ENCODE results near the gene QRICH2. TPM values are rescaled to one million over a fixed set of nuclear protein-coding genes. Genes with fewer than 3 reads are reported as not detected.
"Not testable (repeated sequence)": the region's sequence is repeated elsewhere in the genome, so short reads cannot be mapped to it uniquely, and the experiment has no call there.

Gene QRICH2
- total RNA-seq, 3 donors from 2014 or later: 1.6 to 4.7 (median 3.2) TPM

DNA sequence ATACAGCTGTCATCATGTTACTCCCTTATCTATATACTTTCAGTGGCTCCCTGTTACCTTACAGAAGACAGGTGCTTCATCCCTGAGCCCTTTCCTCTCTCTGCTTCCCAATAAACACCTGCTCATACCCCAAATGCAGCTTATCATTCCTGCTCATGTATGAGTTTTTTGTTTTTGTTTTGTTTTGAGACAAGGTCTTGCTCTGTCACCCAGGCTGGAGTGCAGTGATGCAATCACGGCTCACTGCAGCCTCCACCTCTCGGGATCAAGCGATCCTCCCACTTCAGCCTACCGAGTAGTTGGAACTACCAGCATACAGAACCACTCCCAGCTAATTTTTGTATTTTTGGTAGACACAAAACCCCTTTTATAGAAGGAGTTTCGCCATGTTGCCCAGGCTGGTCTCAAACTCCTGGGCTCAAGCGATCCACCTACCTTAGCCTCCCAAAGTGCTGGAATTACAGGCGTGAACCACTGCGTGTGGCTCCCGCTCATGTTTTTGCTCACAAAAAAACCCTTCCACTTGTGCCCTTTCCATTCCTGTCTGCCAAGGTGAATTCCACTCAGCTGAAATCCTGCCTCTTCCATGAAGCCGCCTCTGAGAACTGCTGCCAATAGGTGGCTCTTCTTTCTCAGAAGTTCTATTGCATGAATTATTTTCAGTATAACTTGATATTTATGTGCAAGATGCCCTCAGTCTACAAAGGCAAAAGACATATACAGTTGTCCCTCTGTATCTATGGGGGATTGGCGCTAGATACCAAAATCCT lies 59.9 kb downstream of the QRICH2 start:
- Histone ChIP-seq H3K36me3 (ENCODE audit: low read depth) (no peaks in the 10 kb centered on the region), H3K9me3 (no peaks in the 10 kb centered on the region), H3K4me1 (ENCODE audit: low read depth) (peaks cover 16% of the 10 kb centered on the region), H3K4me3 (no peak overlapping the region)
- intact Hi-C loops (cut with DNase I, micrococcal nuclease): no loop called here
- TF ChIP-seq, protein P1, sequence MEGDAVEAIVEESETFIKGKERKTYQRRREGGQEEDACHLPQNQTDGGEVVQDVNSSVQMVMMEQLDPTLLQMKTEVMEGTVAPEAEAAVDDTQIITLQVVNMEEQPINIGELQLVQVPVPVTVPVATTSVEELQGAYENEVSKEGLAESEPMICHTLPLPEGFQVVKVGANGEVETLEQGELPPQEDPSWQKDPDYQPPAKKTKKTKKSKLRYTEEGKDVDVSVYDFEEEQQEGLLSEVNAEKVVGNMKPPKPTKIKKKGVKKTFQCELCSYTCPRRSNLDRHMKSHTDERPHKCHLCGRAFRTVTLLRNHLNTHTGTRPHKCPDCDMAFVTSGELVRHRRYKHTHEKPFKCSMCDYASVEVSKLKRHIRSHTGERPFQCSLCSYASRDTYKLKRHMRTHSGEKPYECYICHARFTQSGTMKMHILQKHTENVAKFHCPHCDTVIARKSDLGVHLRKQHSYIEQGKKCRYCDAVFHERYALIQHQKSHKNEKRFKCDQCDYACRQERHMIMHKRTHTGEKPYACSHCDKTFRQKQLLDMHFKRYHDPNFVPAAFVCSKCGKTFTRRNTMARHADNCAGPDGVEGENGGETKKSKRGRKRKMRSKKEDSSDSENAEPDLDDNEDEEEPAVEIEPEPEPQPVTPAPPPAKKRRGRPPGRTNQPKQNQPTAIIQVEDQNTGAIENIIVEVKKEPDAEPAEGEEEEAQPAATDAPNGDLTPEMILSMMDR (IDR thresholded peaks at IDR 0.05): no peak
- ATAC-seq (no peak), DNase-seq (no peak)

DNA sequence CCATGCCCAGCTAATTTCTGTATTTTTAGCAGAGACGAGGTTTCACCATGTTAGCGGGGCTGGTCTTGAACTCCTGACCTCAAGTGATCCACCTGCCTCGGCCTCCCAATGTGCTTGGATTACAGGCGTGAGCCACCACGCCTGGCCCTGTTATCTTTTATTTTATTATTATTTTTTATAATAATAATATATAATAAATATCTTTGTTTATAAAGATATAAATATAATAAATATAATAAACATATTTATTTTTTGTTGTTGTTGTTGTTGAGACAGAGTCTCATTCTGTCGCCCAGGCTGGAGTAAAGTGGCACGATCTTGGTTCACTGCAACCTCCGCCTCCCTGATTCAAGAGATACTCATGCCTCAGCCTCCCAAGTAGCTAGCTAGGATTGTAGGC lies 60.8 kb downstream of the QRICH2 start:
- H3K4me1 ChIP-seq (ENCODE audit: low read depth): peaks cover 10% of the 10 kb centered on the region
- no peaks in the 10 kb centered on the region for H3K36me3 ChIP-seq (ENCODE audit: low read depth)
- DNase-seq (no peak), ATAC-seq (no peak)
- no peaks in the 10 kb centered on the region for H3K9me3 ChIP-seq
- TF ChIP-seq, protein P1 (IDR thresholded peaks at IDR 0.05): no peak
- intact Hi-C loops (cut with DNase I, micrococcal nuclease): no loop called here
- H3K4me3 ChIP-seq: no peak overlapping the region

DNA sequence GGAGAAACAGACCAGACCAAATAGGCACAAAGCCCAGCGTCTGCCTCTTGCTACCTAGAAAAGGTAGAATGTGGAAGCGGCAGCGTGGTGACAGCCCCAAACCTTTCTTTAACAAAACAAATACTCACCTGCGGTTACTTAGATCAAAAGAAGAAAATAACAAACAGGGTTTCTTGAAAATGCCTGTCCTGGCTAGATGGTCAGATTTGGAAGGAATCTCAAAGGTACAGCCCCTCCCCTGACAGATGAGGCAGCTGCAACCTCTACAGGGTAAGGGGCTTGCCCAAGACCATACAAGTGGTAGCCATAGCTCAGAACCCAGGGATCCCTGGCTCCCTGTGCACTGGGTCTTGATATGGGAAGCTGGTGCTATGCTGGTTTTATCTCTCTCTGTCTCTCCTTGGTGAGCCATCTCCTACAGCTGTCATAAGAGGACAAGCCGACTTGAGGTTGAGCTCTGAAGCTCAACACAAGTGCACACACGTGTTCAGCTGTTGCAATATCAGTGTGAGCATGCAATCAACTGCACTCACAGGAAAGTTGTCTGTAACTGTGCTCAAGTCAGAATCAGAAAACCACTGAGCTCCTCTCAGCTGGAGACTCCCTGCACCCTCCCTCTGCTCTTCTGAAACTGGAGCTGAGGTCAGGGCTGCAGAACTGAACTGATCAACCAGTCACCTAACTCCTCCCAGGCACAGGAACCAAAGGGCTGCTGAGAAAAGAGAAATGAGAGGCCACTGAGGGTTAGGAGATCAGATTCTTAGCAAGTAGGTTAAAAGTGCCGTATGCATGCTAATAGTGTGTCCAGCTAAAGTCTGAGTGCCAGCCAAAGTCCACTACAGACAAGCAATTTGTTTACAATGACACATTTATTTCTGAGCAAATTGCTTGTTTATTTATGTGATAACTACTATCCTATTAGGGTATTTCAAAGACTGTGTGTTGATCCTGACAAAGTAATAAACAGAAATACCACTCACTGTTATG lies 61.7 kb downstream of the QRICH2 start:
- Histone ChIP-seq H3K4me3 (no peak overlapping the region), H3K4me1 (ENCODE audit: low read depth) (peaks cover 12% of the 10 kb centered on the region), H3K9me3 (no peaks in the 10 kb centered on the region), H3K36me3 (ENCODE audit: low read depth) (no peaks in the 10 kb centered on the region)
- TF ChIP-seq, protein P1 (IDR thresholded peaks at IDR 0.05): no peak
- intact Hi-C loops (cut with DNase I, micrococcal nuclease): no loop called here
- peak; percentile 82 for ATAC-seq
- DNase-seq: peak in 1 of 3 donors; percentile 57

DNA sequence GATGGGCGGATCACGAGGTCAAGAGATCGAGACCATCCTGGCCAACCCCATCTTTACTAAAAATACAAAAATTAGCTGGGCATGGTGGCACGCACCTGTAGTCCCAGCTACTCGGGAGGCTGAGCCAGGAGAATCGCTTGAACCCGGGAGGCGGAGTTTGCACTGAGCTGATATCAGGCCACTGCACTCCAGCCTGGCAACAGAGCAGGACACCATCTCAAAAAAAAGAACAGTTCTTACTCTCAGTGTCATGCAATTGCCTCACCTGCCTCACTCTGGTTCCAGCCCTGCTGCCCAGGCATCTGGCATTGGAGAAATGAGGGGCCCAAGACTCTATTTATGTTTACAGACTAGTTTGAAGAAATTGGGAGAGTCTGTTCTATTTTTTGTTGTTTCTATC lies 63.4 kb downstream of the QRICH2 start:
- ATAC-seq; H3K9me3 ChIP-seq; DNase-seq; H3K36me3 ChIP-seq (ENCODE audit: low read depth); H3K4me3 ChIP-seq; intact Hi-C loops (cut with DNase I, micrococcal nuclease): not testable (repeated sequence)
- H3K4me1 ChIP-seq (ENCODE audit: low read depth): peaks cover 20% of the 10 kb centered on the region

DNA sequence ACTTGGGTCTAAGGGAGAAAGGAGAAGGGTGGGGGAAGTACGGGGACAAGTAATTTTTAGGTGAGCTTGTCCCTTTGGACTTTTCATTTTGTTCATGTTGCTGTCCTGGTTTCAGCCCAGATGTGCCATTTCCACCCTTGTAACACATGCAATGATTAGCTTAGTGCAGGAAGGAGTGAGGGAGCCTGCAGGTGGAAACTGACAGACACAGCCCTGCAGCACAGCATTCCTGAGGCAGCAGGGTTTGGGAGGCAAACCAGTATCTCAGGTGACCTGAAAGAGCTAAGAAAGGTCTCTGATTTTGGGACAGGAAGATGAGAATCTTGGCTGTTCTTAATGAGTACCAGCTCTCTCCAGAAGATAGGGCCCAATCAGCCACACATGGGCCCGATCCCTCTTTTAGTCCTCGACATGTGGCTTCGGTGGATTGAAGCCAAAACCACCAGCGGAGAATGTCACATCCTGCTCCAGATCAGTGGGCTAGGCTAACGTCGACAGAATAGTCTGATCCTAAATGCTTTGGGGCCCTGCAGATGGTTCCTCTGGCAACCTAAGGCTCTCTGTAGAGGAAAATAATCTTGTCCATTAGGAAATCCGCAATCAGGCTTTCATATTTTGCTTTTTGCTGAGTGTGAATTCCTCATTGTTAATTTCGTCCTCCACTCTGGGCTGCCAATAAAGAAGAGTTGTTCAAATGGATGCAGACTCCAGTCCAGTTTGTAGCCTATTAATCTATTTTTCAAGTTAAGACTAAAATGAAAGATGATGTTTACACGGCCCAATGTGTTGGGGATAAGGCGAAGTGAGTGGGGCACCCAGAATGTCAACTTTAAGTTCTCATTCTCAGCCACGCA lies 64.0 kb downstream of the QRICH2 start:
- DNase-seq (no peak), ATAC-seq (no peak)
- no peak overlapping the region for H3K4me3 ChIP-seq
- no peaks in the 10 kb centered on the region for H3K9me3 ChIP-seq
- TF ChIP-seq, protein P1 (IDR thresholded peaks at IDR 0.05): no peak
- intact Hi-C loops (cut with DNase I, micrococcal nuclease): no loop called here
- H3K4me1 ChIP-seq (ENCODE audit: low read depth): peaks cover 20% of the 10 kb centered on the region
- H3K36me3 ChIP-seq (ENCODE audit: low read depth): no peaks in the 10 kb centered on the region

Measured in mucosa of descending colon (tissue), 3 donors.